ENCODE results near the gene FUT8.

Gene FUT8

DNA sequence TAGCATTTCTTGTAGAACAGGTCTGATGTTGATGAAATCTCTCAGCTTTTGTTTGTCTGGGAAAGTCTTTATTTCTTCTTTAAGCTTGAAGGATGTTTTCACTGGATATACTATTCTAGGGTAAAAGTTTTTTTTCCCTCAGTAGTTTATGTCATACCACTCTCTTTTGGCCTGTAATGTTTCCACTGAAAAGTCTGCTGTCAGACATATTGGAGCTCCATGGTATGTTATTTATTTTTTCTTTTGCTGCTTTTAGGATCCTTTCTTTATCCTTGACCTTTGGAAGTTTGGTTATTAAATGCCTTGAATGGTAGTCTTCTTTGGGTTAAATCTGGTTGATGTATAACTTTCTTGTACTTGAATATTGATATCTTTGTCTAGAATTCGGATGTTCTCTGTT lies 306.1 kb downstream of the FUT8 start:
- DNase-seq, result no peak

DNA sequence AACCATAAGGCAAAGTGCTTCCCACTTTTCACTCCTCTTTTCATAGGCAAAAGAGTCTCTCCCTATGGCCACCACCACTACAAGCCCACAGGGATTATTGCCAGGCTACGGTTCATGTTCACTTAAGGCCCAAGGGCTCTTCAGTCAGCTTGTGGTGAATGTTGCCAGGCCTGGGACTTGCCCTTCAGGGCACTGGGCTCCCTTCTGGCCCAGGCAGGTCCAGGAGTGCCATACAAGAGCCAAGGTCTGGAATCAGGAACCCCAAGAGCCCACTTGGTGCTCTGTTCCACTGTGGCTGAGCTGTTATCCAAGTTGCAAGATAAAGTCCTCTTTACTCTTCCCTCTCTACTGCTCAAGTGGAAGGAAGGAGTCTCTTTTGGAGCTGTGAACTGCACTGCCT lies 307.6 kb downstream of the FUT8 start:
- no peak for DNase-seq

DNA sequence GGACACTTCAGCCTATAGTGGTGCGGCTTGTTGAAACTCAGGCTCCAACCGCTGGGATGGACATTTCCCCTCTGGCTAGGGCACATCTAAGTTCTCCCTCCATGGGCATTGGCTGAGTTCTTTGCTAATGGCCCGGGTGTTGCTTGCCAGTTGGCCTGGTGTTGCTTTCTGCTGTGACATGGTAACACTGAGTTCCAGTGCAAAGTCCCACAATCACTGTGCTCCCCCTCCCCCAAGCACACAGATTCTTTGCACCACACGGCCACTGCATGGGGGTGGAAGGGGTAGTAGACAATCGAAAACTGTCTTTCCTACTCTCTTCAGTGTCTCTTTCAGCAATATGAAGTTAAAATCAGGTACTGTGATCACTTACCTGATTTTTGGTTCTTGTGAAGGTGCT lies 308.2 kb downstream of the FUT8 start:
- no peak for DNase-seq

DNA sequence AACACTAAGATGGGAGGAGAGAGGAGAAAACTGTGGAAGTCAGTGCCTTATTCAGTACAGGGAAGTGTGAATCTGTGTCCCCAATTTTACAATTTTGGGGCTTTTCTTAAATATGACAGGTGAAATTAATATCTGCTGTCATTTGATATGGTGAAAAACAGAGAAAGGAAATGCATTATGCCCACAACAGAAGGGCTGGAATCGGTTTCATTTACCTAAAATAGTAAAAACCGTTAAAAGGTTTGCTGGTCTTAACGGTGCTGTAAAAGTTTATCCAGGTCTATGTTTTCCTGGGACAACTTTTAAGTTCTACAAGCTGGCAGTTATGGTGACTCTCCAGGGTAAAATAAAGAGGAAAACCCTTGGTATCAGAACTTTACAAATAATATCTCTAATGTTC lies 310.8 kb downstream of the FUT8 start:
- DNase-seq, result no peak

DNA sequence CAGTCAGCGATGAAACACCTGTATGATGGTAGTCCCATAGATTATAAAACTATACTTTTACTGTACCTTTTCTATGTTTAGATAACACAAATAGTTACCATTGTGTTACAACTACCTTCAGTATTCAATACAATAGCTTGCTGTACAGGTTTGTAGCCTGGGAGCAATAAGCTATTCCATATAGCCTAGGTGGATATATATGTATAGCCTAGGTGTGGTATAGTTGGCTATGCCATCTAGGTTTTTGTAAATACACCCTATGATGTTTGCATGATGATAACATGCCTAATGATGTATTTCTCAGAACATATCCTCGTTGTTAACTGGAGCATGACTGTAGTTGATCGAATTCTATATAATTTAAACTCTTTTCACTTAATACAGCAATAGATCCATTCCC lies 316.1 kb downstream of the FUT8 start:
- DNase-seq, result no peak

DNA sequence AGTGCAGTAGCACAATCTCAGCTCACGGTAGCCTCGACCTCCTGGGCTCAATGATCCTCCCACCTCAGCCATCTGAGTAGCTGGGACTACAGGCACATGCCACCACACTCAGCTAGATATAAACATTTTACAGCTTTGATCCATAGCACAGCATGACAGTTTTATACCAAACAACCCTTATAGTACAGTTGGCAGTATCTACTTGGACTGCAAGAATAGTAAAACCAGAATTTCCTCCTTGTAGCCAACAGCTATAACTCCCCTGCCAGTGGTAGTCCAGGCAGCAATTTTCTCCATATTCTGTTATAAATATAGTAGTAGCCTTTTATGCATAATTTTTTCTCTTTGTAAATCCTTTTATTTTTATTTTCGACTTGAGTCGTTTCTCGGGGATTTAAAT lies 317.0 kb downstream of the FUT8 start:
- no peak for DNase-seq

DNA sequence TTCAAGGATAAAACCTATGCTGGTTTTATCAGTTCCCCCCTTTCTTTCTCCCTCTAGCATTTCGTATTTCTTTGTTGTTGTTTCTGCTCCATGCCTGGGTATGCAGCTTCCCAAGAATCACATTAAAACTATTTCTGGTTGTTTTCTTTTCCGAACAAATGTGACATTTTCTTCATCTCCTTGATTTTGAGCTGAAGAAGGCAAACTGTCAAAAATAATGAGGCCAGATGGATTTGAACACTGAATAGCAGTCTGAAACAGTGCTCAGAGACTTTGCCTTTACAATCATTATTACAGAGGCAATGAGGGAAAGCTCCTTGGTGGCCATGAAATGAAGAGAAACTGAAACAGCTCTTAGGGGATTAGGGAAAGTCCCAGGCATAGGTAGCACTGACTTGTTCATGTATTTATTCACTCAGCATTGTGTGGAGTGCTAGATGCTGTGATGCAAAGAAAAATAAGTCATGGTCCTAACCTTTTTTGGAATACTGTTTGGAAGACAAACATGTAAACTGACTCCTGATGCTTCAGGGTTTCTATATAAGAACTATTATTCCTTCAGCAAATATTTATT lies 319.5 kb downstream of the FUT8 start:
- DNase-seq, result no peak

DNA sequence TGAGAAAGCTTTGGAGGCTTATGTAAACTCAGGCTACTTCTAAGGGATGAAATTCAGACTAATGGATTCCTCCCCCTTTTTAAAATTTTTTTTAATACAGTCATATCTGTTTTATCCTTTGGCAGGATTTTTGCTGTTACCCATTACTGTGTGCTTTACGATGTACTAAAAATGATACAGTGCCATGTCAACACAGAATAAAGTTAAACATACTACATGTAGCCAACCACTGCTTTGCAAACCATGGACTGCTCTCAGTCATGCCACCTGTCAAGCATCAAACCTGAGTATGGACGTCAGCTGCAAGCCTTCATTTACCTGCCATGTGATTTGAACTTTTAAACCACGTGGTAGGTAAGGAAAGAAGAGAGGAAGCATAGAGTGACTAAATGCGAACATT lies 325.8 kb downstream of the FUT8 start:
- DNase-seq, result no peak

DNA sequence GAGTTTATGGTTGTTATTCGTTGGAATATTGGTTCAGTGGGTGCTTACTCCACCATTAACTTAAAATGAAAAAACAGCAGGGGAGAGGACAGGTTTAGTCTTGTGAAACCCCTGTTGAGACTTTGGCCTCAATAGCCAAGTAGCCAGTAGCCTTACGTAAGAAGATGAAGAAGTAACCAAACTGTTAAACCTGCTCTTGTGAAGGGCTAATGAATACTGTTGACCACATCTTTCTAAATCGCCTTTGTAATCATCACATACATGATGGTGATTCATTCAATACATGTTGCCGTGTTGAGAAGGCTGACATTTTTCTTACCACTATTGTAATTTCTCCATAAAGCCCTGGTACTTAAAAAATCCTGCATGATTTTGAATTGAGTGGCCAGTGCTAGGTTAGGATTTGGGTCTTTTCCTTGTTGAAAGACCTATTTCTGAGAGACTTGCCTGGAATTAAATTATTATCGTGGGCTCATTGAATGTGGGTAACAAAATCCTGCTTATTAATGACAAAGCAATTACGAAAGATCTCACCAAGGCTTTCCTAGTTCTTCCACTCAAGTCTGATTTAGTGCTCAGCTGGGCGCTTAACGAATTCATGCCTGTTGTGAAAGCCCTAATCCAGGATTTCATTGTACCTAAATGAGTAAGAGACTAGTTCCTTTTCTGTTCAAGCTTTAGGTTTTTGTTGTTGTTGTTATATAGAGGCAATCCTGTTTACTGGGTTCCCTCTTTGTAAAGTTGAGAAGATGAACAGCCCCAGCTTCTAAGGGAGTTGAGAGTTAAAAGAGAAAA lies 333.1 kb downstream of the FUT8 start:
- no peak for DNase-seq

DNA sequence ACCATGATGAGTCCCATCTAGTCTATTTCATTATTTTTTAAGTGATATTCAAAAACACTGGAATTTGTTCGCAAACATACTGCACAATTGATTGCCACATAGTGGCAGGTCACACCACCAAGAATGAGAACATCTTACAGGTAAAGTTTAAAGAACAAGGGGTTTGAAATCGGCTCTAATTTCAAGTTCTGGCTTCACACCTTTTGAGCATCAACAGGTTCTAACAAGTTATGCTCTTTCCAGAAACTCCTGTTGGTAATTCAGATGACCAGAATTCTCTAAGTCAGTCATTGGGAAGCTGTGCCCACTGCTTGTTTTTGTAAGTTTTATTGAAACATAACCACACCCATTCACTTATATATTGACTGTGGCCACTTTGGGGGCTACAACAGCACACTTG lies 336.3 kb downstream of the FUT8 start:
- DNase-seq, result no peak

DNA sequence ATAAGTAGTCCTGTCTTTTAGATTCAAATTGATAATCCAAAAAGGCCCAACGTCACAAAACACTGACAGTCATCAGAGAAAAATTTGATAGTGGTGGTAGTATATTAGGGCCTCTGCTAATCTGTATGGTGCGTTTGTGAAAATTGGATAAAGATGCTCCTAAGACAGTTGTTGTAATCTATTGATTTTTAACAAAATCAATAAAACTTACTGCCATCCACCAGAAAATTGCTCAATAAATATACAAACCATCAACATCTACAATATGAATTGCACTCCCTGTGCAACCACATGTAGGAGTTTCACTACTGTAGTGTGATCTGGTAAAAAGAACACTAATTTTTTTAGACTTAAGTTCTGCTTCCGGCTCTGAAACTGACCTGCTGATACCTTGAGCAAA lies 336.8 kb downstream of the FUT8 start:
- DNase-seq, result no peak

DNA sequence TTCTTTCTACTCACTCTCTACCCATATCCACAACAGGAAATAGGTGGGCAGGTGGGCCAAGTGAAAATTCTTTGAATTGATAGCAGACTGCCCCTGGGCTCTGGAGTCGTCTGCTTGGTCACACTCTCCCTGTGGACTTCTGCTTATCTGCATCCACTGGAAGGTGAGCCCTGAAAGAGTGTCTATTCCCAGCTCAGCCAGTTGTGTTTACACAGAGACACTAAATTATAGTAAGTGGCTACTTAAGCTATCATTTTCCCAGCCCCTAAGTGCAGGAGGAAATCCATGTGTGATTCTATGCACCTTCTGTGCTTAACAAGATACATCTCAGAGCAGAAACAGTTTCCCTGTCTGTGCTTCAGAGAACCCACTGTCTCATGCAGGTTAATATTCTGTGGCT lies 338.4 kb downstream of the FUT8 start:
- DNase-seq, result peak; percentile 63

DNA sequence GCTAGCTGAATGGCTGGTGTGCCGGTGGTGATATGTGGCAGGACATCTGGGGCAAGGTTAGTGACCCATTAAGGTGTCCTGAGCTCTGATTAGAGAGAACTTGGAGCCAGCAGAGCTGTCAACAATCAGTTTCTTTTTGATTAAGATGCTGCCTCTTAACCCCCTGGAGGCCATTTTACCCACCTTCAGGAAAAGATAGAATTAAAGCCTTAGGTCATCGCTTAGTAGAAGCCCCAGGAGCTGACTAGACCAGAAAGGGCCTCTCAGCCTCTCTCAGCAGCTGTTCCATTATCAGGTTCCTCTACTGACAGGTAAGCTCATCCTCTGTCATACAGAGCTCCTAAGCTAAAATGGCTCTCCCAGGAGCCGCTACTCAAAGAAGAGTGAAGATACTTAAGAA lies 339.0 kb downstream of the FUT8 start:
- DNase-seq, result no peak

DNA sequence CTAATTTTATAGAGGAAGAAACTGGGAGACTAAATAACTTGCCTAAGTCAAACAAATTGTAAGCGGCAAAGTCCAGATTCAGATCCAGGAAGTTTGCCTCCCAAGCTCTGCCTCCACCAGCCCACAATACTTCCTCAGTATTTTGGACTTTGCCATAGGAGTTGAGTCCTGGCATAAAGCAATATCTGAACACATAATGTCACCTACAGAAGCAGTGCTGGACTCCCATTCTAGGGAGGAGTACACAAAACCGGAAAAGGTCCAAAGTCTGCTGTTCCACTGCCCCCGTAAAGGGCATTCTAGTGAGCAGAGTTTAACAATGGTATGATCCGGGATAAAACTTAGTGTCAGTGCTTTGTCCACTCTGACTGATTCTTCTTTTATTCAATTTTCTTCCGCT lies 340.5 kb downstream of the FUT8 start:
- DNase-seq, result no peak

DNA sequence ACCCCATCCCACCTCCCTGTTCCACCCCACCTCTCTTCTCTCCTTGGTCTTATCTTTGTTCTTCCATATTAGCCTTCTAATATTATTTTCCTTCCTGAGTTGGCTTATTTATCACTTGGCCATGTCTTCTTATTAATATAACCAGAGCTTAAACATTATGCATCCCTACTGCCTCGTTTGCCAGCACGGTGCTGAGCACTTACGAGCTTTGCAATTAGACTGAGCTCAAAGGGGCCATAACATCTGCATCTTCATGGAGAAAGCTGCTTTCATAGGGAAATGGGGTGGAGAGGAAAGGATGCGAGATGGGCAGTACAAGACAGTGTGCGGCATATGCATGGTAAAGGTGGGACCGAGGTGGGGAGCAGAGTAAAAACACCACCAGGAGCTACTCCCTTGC lies 342.8 kb downstream of the FUT8 start:
- DNase-seq, result no peak

DNA sequence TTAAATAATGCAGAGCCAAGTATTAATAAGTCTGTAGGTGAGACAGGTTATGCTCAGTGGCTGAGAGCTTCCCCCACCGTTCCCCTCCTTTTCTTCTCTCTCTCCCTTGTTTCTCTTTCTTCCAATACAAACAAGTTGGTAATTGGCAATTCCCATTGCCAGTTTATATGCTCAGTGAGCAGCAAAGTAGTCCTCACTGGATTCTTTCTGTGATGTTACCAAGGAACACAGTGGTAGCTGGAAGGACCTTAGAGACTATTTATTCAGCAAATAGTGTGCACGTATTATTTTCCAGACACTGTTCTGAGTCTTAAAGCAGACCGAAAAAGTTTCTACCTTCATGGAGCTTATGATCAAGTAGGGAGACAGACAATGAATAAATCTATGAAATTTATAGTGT lies 344.4 kb downstream of the FUT8 start:
- DNase-seq, result no peak

DNA sequence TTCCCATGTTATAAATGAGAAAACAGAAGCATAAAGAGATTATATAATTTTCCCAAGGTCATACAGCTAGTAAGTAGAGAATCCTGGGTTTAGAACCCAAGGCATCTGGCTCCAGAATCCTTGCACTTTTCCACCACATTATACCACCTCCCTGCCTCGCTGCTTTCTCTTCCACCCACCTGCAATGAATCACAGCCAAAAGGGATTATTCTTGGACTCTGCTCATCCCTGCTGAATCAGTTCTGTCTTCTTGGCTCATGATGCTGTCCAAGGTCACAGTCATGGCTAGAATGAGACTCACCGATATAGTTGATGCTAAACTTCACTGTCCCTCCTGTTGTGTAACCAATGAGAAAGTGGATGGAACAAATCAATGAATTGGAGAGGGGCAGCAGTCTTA lies 356.6 kb downstream of the FUT8 start:
- DNase-seq, result no peak

DNA sequence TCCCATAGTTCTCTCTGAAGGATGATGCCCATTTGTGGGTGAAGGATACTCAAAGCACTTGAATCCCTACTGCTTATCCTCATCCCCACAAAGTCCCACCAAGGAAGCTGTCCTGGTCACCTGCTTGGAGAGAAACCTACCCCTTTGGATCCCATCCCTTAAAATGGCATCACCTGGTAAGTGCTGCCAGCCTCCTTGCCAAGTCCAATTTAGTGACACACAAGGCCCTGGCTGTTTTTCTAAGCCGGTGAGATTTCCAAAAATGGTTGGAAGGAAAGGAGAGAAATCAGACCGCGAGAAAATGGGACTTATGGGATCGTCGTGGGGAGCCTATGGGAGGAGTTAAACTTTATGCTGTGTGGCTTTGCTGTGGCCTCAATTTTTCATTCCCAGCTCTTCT lies 358.2 kb downstream of the FUT8 start:
- no peak for DNase-seq

DNA sequence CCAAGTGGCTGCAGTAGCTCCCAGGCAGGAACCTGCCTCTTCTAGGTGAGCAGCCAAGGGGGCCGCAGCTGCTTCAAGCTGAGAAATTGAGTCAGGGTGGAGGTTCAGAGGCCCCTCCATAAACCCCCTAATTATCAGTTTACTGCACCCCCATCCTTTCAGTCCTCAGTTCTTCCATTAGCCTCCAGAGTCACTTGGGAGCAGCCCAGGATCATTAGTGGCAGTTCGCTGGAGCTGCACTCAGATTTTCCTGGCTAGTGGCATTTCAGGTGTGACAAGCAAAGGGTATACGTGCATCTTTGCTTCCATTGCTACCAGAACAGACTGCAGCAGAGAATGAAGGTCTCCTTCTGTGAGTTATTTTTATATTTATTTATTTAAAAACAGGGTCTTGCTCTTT lies 358.7 kb downstream of the FUT8 start:
- no peak for DNase-seq

DNA sequence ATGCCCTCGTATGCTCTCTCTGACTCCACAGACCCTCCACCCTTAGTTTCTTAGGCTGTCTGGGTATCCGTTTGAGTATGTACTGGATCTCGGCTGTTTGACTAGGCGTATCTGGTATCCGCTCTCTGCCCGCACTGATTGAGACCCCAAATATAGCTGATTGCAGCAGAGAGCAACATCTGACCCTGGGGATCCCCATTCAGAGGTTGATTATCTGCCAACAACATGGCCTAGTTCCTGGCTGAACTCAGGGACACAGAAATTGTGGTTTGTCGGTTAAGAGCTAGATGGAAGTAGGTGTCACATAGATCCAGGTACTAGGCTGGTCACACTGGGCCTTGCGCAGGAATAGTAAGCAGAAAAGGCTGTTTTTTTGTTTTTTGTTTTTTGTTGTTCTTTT lies 359.9 kb downstream of the FUT8 start:
- DNase-seq, result no peak

DNA sequence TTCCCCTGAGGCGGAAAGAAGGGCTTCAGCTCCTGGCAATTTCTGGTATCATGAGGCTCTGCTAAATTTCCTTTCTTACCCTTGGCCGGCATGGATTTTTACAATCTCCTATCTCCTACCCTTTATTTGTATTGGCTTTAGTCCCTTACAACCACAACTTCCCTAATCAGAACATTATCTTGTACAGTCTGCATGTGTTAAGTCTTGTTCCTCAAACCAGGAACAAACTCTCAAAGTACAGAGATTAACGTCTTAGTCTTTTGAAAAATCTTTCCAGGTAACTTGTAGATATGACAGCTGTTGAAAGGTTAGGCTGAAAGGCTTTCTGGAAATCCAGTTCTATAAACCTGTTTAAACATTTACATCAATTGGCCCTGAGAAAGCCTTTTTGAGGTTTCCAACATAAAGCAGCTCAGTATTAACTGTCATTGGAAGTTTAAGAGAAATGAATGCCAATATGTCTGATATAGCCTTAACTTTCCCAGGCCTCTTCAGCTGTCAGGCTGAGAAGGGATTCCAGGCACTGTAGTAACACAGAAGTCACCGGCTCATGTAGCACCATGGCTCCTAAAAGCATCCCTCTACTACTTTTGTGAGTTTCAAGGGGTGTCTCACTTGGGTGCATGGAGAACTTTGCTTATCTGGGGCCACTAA lies 360.5 kb downstream of the FUT8 start:
- no peak for DNase-seq

DNA sequence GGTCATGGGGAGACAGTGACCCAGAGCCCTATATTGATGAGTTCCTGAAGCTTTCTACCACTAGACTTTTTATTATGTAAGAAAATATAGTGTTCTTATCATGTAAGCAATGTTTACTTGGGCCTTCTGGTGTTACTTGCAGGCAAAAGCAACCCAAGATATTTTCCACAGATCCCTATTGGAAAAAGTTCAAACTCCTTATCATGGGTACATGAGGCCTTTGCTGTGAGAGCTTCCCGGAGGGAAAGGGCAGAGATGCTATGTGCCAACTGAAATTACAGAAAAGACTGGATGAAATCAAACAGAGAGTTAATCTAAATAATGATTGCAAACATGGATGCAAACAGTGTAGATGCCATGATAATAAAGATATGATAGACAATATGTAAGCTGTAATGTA lies 361.5 kb downstream of the FUT8 start:
- DNase-seq, result no peak

DNA sequence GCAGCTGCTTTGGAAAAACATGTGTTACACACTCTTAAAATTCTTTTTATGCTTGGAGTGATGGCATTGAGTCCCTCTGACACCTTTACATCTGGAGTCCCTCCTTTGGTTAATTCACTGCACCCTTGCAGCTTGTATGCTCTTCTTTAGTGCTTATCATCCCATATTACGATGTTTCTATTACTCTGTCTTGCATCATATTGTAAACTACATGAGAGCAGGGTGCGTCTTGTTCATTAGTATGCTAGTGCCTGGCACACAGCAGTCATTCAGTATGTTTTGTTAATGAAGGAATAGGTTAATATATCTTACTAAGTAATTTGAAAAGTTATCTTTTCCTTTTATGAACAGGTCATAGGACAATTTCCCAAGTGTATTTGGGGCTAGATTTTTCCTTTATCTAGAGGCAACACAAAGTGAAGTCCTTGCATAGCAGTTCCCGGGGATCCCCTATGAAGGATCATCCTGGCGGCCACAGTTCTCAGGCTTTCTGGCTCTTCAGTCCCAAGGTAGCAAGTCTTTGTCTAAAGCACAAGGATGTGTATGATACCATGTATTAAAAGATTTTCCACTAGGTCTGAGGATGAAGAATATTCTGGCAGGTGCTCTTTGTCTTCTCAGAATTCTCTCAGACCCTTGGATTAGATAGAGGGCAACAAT lies 363.8 kb downstream of the FUT8 start:
- DNase-seq, result no peak

DNA sequence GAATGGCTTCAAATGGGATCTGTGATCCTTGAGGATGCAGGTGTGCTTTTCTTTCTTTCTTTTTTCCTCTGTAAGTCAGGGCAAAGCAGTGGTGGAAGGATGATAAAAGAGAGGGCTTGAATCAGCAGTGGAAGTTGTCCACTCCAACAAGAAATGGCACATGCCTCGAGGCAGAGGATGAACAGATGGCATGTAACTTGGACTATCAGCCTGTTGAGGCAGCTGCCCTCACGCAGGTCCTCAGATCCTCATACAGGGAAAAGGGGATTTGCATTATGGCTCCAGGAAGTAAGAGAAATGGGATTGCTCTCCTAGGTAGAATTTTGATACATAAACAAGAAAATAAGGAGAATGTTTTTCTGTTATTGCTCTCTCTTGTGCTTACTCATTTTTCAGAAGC lies 368.0 kb downstream of the FUT8 start:
- DNase-seq, result no peak

Data from COR-L47 (cell line).